GM18520 (cell line): ENCODE measurements around the gene SHKBP1.
"Not testable (repeated sequence)": the region's sequence is repeated elsewhere in the genome, so short reads cannot be mapped to it uniquely, and the experiment has no call there.

Experiments
- ATAC-seq: cut with Tn5 transposase; IDR thresholded peaks from one replicate; pipeline ENCODE4 v1.9.1; 2021; ENCODE audit not compliant: unreplicated experiment

SHKBP1 gene

GRCh38 chr19:40582467-40582866, 5.8 kb downstream of the SHKBP1 start:
- ATAC-seq, result no peak

- ATAC-seq, result no peak
These were observed 6.6 kb downstream of the SHKBP1 start for GRCh38 chr19:40583283-40583682.

DNA sequence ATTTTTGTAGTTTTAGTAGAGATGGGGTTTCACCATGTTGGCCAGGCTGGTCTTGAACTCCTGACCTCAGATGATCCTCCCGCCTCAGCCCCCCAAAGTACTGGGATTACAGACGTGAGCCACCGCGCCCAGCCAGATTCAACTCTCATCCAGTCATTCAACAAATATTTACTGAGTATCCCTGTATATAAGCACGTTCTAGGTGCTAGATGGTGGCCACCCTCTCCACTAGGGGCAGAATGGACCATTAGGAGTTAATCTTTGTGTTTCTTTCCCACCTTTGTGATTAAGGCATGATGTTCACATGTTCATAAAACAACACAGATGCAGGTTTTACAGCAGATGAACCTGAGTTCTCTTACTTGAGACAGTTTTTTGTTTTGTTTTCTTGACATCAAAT, 7.3 kb downstream of the SHKBP1 start:
- no peak for ATAC-seq

GRCh38 chr19:40585241-40585981, 8.7 kb downstream of the SHKBP1 start:
- no peak for ATAC-seq

DNA sequence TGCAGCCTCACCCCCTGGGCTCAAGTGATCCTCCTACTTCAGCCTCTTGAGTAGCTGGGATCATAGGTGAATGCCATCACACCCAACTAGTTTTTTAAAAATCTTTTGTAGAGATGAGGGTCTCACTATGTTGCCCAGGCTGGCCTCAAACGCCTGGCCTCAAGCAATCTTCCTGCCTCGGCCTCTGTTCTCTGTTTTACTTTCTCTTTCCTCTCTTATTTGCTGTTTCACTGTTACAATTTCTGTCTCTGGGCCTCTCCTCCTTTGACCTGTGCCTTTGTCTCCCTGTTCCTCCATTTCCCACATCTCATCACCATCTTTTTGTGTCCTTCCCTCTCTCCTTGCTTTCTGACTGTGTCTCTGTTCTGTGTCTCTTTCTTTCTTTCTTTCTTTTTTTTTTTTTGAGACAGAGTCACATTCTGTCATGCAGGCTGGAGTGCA, 9.3 kb downstream of the SHKBP1 start:
- ATAC-seq, result no peak

- no peak for ATAC-seq
These were observed 9.9 kb downstream of the SHKBP1 start for GRCh38 chr19:40586611-40587010.

DNA sequence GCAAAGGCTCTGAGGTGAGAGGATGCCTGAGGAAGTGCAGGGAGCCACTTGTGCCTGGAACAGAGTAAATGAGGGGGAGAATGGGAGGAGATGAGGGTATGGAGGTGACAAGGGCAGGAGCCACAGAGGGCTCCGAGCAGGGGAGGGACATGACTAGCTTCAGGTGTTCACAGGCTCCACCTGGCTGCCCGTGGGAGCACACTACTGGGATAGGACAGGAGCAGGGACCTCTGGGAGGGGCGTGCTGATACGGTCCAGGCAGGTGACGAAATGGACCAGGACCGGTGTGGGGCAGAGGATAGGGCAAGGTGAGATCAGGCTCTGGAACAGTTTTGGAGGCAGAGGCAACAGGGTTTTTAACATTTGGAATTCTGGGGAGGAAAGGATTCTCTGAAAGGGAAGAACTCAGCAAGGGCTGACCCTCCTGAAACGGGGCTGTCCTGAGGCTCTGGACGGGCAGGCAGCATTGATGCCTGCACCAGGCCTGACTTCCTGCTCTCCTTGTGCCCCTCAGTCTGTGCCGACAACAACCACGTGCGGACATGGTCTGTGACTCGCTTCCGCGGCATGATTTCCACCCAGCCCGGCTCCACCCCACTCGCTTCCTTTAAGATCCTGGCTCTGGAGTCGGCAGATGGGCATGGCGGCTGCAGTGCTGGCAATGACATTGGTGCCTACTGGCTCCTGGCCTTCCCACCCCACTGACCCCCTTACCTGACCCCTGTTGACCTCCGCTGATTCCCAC, 11.6 kb downstream of the SHKBP1 start:
- ATAC-seq, result no peak

DNA sequence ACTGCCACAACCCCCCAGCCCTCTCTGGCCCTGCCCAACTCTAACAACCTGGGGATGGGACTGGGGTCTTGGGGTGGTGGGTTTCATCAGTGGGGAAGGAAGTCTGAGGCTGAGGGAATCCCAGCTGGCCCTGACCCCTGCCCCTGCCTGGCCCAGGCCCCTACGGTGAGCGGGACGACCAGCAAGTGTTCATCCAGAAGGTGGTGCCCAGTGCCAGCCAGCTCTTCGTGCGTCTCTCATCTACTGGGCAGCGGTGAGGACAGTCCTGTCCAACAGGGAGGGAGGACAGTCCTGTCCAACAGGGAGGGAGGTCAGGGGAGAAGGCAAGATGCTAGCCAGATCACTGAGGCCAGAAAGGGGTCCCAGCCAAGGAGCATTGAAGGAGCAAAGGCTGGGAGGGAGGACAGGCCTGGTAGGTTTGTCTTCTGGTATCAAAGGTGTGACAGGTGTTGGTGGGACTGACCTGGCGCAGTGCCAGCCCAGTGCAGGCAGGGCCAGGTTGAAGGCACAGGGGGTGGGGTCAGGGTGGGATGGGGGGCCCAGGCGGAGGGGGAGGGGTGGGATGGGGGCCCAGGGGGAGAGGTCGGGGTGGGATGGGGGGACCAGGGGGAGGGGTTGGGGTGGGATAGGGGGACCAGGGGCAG, 12.4 kb downstream of the SHKBP1 start:
- ATAC-seq, result no peak

- no peak for ATAC-seq
These were observed 13.1 kb downstream of the SHKBP1 start for GRCh38 chr19:40589591-40590429.

- ATAC-seq, result no peak
These were observed 14.0 kb downstream of the SHKBP1 start for GRCh38 chr19:40590464-40591265.

DNA sequence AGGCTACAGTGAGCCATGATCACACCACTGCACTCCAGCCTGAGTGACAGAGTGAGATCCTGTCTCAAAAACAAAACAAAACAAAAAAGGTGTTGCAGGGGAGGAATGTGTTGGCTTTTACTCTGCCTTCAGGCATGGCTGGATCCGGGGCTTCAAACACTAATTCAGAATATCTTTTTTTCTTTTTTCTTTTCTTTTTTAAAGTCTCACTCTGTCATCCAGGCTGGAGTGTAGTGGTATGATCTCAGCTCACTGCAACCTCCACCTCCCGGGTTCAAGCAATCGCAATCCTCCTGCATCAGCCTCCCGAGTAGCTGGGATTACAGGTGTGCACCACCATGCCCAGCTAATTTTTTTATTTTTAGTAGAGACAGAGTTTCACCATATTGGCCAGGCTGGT, 15.1 kb downstream of the SHKBP1 start:
- ATAC-seq, result not testable (repeated sequence)

DNA sequence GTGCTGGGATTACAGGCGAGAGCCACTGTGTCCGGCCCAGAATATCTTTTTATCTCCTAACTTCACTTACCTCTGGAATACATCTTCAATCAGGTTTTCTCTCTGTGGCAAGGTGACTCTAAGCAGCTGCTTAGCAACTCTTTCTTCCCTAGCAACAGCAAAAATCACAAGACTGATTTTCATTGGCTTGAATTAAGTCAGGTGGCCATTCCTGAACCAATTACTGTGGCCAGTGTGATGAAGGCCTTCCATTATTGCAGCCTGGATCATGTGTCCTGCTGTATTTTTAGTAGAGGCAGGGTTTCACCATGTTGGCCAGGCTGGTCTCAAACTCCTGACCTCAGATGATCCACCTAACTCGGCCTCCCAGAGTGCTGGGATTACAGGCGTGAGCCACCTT, 15.5 kb downstream of the SHKBP1 start:
- ATAC-seq, result no peak

DNA sequence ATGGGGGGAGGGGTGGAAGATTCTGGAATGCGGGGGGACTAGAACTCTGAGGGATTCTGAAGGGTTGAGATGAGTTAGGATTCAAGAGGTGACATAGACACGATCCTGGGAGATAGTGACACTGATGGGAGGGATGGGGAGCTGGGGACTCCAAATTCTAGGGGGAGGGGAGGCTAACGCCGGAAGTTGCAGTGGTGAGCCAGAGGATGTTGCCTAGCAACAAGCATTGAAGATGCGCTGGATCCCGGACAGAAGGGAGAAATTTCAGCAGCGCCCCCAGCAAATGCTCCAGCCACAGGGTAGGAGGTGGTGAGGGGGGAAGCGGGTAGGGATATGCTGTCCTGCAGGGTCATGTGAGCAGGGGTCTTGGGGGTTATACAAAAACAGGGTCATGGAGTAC, 17.6 kb downstream of the SHKBP1 start:
- no peak for ATAC-seq

DNA sequence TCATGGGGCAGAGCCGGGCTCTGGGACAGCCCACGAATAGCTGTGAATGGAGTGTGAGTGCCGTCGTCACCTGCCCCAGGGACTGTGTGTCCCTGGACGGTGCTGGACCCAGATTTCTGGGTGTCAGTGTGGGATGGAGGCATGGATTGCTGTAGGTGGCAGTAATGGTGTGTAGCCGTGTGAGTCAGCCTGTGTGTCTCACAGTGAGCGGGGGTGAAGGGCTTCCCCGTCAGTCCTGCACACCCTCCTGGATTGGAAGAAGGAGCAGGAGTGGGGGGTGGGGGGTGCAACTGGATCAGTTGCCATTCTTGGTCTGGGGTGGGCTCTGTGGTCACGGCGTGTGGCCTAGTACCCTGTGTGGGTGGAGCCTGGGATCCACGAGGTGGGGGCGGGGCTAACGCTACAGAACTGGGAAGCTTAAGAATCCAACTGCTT, 18.0 kb downstream of the SHKBP1 start:
- no peak for ATAC-seq

- ATAC-seq, result no peak
These were observed 20.1 kb downstream of the SHKBP1 start for GRCh38 chr19:40596608-40597328.

GRCh38 chr19:40597329-40597838, 20.7 kb downstream of the SHKBP1 start:
- no peak for ATAC-seq

DNA sequence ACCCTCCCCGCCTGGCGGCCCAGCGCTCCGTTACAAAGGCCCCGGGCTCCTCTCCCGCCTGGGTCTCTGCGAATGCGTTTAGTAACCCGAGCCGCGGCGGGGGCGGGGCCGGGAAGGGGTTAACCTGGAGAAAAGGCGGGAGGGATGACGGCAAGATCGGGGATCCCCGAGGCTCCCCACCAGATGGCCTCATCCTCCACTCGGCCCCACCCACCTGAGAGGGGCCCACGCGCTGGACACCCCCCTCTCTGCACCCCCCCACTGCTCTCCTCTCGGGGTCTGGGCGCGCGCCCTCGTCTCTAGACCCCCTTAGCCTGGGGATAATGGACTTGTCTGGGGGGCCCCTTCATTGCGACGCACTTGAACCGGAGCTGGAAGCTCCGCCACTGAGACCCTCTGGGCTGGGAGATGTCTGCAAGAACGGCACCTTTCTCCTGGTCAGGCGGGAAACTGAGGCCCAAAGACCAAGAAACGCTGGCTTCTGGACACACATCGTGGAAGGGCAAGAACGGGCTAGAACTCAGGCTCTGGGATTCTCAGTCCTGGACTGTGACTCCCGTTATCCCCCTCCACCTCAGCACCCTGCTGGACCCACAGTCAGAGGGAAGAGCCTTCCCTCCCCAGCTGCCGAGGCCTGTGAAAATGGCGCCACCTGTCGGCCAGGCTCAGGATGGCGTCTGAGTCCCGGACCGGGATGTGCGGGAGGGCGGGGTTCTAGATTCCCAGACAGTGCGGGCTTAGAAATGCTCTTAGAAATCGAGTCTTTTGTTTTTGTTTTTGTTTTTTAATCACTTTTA, 21.6 kb downstream of the SHKBP1 start:
- peak; percentile 43 for ATAC-seq

- ATAC-seq, result no peak
These were observed 22.2 kb downstream of the SHKBP1 start for GRCh38 chr19:40598918-40599307.
